GM21360 (cell line): ENCODE results near the gene MAGI3.
"Not testable (repeated sequence)": the region's sequence is repeated elsewhere in the genome, so short reads cannot be mapped to it uniquely, and the experiment has no call there.

Experiments
- ATAC-seq: cut with Tn5 transposase; IDR thresholded peaks from one replicate; pipeline ENCODE4 v1.9.1; 2021; ENCODE audit warnings: mild to moderate bottlenecking, moderate library complexity; ENCODE audit not compliant: unreplicated experiment

MAGI3 gene

GRCh38 chr1:113439277-113439670 is 49.0 kb downstream of the MAGI3 start:
- ATAC-seq, result no peak

- ATAC-seq, result no peak
Measured at GRCh38 chr1:113442131-113442530, 51.8 kb downstream of the MAGI3 start.

GRCh38 chr1:113444857-113445256 is 54.5 kb downstream of the MAGI3 start:
- ATAC-seq, result no peak

GRCh38 chr1:113451710-113452109 is 61.4 kb downstream of the MAGI3 start:
- no peak for ATAC-seq

- ATAC-seq, result no peak
Measured at GRCh38 chr1:113452921-113453770, 62.8 kb downstream of the MAGI3 start.

GRCh38 chr1:113453771-113454083 is 63.4 kb downstream of the MAGI3 start:
- no peak for ATAC-seq

- no peak for ATAC-seq
Measured at GRCh38 chr1:113455374-113455773, 65.1 kb downstream of the MAGI3 start.

GRCh38 chr1:113456967-113457366 is 66.7 kb downstream of the MAGI3 start:
- ATAC-seq, result no peak

- no peak for ATAC-seq
Measured at GRCh38 chr1:113459279-113459678, 69.0 kb downstream of the MAGI3 start.

GRCh38 chr1:113467991-113468390 is 77.7 kb downstream of the MAGI3 start:
- no peak for ATAC-seq

- not testable (repeated sequence) for ATAC-seq
Measured at GRCh38 chr1:113478427-113479195, 88.3 kb downstream of the MAGI3 start.

- ATAC-seq, result no peak
Measured at GRCh38 chr1:113479713-113480676, 89.7 kb downstream of the MAGI3 start.

- ATAC-seq, result not testable (repeated sequence)
Measured at GRCh38 chr1:113485131-113485530, 94.8 kb downstream of the MAGI3 start.

- no peak for ATAC-seq
Measured at GRCh38 chr1:113488576-113489177, 98.4 kb downstream of the MAGI3 start.

GRCh38 chr1:113490384-113490783 is 100.1 kb downstream of the MAGI3 start:
- ATAC-seq, result no peak

- no peak for ATAC-seq
Measured at GRCh38 chr1:113493533-113493932, 103.2 kb downstream of the MAGI3 start.

- no peak for ATAC-seq
Measured at GRCh38 chr1:113505357-113505756, 115.0 kb downstream of the MAGI3 start.

GRCh38 chr1:113507552-113508214 is 117.4 kb downstream of the MAGI3 start:
- no peak for ATAC-seq

GRCh38 chr1:113508364-113509164 is 118.2 kb downstream of the MAGI3 start:
- no peak for ATAC-seq
